HG02763 (cell line): ENCODE measurements around the gene P2RY8.
A peak's percentile ranks its signal among the peaks of the same experiment; 100 is the strongest.
"Not testable (repeated sequence)": the region's sequence is repeated elsewhere in the genome, so short reads cannot be mapped to it uniquely, and the experiment has no call there.

Experiments
- ATAC-seq: cut with Tn5 transposase; IDR thresholded peaks from one replicate; pipeline ENCODE4 v1.9.1; 2021; ENCODE audit warnings: mild to moderate bottlenecking, moderate library complexity; ENCODE audit not compliant: unreplicated experiment

Gene P2RY8

GRCh38 chrX:1488745-1489144 lies 48.2 kb downstream of the P2RY8 start:
- no peak for ATAC-seq

GRCh38 chrX:1488141-1488540 lies 48.8 kb downstream of the P2RY8 start:
- ATAC-seq: no peak

GRCh38 chrX:1487401-1487800 lies 49.6 kb downstream of the P2RY8 start:
- ATAC-seq: no peak

- no peak for ATAC-seq
These were observed 50.1 kb downstream of the P2RY8 start for GRCh38 chrX:1486749-1487361.

DNA sequence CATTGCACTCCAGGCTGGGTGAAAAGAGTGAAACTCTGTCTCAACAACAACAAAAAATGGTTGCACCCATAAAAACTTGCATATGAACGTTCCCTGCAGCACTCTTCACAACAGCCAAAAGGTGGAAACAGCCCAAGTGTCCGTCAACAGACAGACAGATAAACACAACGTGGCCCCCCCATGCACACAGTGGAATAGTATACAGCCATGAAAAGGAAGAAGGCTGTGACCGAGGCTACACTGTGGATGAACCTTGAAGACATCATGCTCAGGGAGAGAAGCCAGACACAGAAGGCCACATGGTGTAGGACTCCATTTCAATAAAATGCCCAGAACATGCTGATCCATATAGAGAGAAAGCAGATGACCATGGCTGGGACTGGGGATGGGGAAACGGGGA lies 50.8 kb downstream of the P2RY8 start:
- ATAC-seq: no peak

- no peak for ATAC-seq
These were observed 52.0 kb downstream of the P2RY8 start for GRCh38 chrX:1485033-1485432.

DNA sequence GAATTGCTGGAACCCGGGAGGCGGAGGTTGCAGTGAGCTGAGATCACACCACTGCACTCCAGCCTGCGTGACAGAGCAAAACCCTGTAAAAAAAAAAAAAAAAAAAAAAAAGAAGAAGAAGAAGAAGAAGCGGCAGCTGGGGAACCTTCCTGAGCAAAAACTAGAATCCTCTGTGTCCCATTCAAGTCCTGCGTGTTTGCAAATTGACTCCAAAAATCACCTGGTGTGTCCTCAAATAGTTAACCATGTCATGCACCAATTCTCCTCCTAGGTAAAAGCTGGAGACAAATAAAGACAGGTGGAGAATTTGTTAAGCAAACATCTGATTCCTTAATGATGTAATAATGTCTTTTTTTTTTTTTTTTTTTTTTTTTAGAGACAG lies 52.4 kb downstream of the P2RY8 start:
- ATAC-seq: no peak

DNA sequence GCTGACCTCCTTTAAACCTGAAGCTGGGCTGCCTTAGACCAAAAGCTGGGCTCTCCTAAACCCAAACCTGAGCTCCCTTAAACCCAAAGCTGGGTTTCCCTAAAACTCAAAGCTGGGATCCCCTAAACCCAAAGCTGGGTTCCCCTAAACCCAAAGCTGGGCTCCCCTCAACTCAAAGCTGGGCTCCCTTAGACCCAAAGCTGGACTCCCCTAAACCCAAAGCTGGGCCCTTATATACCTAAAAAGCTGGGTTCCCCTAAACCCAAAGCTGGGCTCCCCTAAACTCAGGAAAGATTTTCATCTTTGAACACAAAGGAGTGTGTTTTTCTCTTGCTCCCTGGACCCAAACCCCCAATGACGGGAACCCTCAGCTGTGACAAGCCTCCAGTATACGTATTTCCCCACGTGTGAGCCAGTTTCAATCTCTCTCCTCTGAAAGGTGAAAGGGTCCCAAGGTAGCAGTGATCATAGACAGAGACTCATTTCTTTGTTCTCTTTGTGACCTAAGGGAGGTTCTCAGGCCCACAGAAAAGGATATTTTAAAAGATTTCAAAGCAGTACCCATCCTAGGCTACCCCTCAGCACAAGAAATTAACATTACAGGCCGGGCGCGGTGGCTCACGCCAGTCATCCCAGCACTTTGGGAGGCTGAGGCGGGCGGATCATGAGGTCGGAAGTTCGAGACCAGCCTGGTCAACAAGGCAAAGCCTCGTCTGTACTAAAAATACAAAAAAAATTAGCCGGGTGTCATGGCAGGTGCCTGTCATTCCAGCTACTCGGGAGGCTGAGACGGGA lies 52.9 kb downstream of the P2RY8 start:
- ATAC-seq: peak; percentile 39

DNA sequence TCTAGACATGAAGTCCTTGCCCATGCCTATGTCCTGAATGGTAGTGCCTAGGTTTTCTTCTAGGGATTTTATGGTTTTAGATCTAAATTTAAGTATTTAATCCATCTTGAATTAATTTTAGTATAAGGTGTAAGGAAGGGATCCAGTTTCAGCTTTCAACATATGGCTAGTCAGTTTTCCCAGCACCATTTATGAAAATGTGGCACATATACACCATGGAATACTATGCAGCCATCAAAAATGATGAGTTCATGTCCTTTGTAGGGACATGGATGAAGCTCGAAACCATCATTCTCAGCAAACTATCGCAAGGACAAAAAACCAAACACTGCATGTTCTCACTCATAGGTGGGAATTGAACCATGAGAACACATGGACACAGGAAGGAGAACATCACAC lies 54.5 kb downstream of the P2RY8 start:
- ATAC-seq: not testable (repeated sequence)

DNA sequence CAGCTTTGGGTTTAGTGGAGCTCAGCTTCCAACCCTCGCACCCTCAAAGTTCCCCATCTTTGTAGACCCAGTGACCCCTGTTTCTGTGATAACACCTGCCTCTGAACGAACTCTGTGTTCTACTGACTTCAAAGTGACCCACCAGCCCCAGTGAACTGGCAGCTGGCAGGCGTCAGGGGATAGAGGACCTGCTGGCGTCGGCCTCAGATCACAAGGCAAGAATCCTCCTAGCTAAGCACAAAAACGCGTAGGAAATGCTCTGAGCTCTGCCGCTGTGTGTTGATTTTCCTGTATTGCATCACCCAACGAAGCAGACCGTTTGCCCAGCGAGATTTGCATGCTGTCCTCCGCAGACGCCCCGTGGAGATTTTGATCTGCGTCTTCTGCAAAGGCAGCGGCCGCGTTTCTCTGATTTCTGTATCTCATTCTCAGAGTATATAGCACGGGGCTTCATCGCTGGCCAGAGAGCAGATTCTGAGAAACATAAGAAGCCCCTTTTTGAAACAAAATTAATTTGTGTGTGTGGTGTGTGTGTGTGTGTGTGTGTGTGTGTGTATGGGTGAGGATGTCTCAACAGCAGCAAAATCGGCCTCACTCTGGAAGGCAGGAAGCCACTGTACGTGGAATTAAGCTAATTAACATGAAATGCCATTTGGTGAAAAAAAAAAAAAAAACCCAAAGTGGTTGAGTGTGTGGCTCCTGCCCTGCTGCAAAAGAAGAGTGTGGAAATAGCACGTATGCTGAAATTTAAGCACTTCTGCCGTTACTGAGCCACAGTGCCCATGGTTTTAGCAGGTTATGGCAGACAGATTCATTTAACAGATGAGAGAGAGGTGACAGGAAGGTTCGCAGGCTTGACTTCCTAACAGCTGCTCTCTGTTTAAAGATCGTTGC lies 55.1 kb downstream of the P2RY8 start:
- ATAC-seq: peak; percentile 47

DNA sequence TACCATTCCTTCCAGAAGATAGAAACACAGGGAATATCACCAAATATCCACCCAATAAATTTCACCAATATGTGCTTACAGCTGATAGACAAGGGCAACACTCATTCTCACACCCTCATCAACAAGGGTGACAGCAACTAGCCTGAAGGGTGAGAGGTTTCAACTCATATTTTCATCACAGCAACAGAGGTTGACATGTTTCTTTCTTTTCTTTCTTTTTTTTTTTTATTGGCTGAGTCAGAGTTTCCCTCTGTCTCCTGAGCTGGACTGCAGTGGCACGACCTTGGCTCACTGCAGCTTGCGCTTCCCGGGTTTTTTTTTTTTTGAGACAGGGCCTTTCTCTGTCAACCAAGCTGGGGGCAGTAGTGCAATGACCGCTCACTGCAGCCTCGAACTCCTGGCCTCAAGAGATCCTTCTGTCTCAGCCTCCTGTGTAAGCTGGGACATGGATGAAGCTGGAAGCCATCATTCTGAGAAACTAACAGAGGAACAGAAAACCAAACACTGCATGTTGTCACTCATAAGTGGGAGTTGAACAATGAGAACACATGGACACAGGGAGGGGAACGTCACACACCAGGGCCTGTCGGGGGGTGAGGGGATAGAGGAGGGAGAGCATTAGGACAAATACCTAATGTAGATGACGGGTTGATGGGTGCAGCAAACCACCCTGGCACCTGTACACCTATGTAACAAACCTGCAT lies 56.8 kb downstream of the P2RY8 start:
- no peak for ATAC-seq

DNA sequence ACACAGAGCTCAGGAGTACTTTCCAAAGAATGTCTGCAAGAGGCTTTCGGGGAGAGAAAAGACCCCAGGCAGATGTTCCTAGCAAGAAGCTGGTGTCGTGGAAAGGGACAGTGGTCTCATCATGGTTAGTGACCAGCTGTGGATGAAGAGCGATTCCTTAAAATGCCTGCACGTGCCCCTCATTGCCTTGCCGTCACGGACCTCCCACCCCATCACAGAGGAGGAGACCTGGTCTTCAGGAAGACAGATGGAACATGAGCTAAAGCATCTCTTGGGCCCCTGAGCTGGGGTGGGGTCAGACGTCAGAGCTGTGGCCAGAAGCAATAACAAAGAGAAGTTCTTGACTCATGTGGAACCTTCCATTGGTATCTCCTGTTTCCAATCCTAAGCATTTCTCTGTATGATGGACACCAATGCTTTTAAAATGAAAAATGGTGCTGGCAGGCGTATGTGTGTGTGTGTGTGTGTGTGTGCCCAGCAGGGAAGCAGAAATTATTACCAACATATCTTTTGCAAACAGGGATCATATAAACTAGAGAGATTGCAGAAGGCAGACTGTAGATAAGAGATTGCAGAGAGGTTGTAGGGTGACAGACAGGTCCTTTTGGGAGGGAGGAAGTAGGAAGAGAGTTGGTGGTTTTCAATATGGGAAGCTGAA lies 59.1 kb downstream of the P2RY8 start:
- ATAC-seq: no peak

DNA sequence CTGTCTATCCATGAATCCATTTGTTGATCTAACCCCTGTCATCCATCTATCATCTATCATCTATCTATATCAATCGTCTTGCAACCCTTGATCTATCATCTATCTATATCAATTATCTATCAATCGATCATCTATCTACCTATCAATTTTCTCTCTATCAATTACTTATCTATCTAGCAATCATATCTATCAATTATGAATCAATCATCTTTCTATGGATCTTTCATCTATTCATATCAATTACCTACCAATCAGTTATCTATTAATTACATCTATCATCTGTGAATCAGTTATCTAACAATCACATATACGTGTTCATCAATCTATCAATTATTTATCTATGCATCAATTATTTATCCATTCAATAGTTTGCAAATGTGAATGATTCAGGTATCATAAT lies 59.8 kb downstream of the P2RY8 start:
- no peak for ATAC-seq

- ATAC-seq: no peak
These were observed 60.3 kb downstream of the P2RY8 start for GRCh38 chrX:1476682-1477081.

DNA sequence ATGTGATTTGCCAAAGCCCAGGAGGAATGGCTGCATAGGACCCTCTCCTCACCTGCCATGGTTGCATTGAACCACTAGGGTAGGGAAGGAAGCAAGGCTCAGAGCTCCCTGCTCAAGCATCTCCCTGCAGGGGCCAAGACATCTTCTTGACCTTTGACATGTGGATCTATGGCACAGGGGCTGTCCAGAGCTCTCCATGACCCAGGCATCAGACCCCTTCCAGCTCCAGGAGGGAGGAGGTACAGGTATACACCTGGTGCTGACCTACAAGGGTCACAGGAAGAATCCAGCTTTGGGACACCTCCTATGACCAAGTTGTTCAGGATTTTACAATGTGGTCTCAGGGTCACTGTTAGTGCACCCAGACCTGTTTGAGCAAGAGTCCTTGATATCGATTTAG lies 61.1 kb downstream of the P2RY8 start:
- ATAC-seq: no peak

DNA sequence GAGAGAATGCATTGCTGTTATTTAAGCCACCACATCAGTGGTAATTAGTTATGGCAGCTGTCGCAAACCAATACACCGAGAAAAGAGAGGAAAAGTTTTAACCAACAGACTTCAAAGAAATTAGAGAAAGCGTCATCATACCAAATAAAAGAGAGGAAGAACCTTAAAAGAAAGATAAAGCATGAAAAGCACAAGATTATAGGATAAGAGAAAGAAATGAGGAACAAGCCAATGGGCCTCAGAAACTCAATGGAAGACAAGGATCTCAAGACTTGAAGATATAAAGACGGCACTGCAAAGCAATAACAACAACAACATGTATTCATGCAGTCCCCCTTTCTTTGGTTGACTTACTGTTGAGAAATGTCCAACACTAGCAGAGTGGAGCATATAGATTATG lies 61.5 kb downstream of the P2RY8 start:
- ATAC-seq: no peak

GRCh38 chrX:1474593-1474992 lies 62.4 kb downstream of the P2RY8 start:
- not testable (repeated sequence) for ATAC-seq

DNA sequence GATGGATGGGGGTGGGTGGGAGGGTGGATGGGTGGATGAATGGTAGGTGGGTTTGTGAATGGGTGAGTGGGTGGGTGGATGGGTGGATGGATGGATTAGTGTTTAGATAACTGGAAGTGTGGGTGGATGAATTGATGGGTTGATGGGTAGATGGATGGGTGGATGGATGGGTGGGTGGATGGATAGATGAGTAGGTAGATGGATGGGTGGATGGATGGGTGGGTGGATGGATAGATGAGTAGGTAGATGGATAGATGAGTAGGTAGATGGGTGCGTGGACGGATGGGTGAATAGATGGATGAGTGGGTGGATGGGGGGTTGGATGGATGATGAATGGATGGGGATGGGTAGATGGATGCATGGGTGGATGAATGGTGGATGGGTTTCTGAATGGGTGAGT lies 64.0 kb downstream of the P2RY8 start:
- no peak for ATAC-seq

DNA sequence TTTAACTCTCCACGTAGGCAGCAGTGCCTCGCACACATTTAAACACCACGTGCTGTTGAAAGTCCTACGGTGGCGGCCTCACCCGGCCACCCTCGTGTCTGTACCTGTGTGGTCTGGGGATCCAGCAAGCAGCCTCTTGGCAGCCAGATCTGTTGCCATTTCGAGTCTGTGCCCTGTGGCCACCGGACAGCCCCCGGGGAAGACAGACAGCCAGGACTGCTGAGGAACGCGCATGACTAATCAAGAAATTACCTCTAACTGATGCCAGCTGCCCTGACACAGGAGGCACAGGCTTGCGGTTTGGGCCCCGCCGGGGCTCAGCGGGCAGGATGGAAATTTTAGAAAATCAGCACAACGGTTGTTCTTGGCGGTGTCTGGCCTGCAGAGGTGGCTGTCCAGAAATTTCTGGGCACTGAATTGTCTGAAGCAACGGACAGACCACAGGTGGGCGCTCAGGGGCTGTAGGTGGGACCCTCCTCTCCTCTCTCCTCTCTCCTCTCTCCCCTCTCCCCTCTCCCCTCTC lies 68.7 kb downstream of the P2RY8 start:
- ATAC-seq: peak; percentile 52

DNA sequence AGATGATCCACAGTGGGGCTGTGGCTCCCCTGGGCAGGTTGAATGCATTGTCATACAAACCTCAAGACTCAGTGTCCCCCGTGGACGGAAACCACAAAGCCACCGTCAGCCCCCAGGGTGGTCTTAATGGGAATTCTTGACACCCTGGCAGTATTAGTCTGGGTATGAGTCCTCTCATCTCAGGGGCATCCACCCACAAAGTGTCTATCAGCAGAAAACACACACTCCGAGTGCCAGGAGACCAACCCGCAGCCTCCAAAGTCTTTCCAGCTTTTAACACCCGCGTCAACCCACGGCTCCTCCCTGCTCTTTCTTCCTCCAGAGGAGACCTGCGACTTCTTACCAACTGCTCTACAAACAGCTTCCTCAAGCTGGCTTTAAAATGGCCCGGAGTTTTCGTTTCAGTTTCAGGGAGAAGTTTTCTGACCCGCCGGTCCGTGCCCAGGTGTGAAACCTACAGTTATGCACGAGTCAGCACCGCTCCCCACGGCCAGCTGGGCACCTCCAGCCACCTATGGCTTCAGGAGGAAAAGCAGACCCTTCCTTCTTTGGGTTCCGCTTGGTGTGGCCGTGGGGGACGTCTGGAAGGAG lies 69.9 kb downstream of the P2RY8 start:
- ATAC-seq: peak; percentile 37
